H54 (cell line): Measurements from ENCODE around the gene GPATCH3.

Source experiments
- DNase-seq: peaks from one replicate; pipeline ENCODE4 v3.0.0; 2011; ENCODE audit warnings: low spot score, mixed read lengths; ENCODE audit not compliant: insufficient read length
- FAIRE-seq: peaks from 3 replicates; lab custom pipeline; 2011; peaks lifted over from hg19 to GRCh38; lab: Jason Lieb, UNC
- POLR2A ChIP-seq: IDR thresholded peaks from 2 replicates; pipeline ENCODE4 v1.6.1; 2011; ENCODE audit warnings: low read depth, mild to moderate bottlenecking, low read length

GPATCH3 gene

GRCh38 chr1:26864610-26865480 is 35.4 kb downstream of the GPATCH3 start:
- DNase-seq: peak; percentile 66
- TF ChIP-seq POLR2A: peak; percentile 98
- FAIRE-seq: peak; percentile 48

- no peak for TF ChIP-seq POLR2A
- no peak for DNase-seq
- no peak for FAIRE-seq
These were observed 36.6 kb downstream of the GPATCH3 start for GRCh38 chr1:26863685-26864077.

DNA sequence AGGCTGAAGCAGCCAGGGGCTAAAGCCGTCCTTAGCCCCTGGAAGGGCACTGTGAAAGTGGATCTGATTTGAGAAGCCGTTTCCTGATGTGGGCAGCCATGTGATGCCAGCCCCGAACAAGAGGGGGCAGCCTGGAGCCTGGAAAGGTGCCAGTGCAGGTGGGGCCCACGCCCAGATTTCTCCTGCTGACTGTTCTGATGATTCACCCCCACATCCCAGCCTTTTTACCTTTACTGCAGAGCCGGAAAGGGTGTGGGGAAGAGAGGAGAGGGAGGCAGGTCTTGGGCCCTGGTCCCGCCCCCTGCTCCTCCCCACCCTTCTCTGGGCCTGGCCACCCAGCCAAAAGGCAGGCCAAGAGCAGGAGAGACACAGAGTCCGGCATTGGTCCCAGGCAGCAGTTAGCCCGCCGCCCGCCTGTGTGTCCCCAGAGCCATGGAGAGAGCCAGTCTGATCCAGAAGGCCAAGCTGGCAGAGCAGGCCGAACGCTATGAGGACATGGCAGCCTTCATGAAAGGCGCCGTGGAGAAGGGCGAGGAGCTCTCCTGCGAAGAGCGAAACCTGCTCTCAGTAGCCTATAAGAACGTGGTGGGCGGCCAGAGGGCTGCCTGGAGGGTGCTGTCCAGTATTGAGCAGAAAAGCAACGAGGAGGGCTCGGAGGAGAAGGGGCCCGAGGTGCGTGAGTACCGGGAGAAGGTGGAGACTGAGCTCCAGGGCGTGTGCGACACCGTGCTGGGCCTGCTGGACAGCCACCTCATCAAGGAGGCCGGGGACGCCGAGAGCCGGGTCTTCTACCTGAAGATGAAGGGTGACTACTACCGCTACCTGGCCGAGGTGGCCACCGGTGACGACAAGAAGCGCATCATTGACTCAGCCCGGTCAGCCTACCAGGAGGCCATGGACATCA is 37.2 kb downstream of the GPATCH3 start, which contains the start of gene SFN:
SFN (plus strand) TSS at position 369 of the 904 bp plus-strand sequence; CDS start at position 433, 64 bp downstream.
- peak; percentile 81 for FAIRE-seq

GRCh38 chr1:26861889-26862378 is 38.3 kb downstream of the GPATCH3 start:
- peak; percentile 29 for DNase-seq
- no peak for FAIRE-seq
- no peak for TF ChIP-seq POLR2A

More for the DNA sequence above, 37.2 kb downstream of the GPATCH3 start, which contains the start of gene SFN:
- no peak for TF ChIP-seq POLR2A
- peak; percentile 50 for DNase-seq

GRCh38 chr1:26861286-26861701 is 39.0 kb downstream of the GPATCH3 start:
- FAIRE-seq (no peak), DNase-seq (peak; percentile 22)
- no peak for TF ChIP-seq POLR2A

- FAIRE-seq (no peak), DNase-seq (no peak)
- TF ChIP-seq POLR2A: no peak
These were observed 41.2 kb downstream of the GPATCH3 start for GRCh38 chr1:26858891-26859640.

GRCh38 chr1:26858160-26858559 is 42.1 kb downstream of the GPATCH3 start:
- no peak for DNase-seq
- no peak for TF ChIP-seq POLR2A
- FAIRE-seq: no peak

GRCh38 chr1:26857473-26858060 is 42.7 kb downstream of the GPATCH3 start:
- no peak for DNase-seq
- FAIRE-seq: no peak
- no peak for TF ChIP-seq POLR2A

DNA sequence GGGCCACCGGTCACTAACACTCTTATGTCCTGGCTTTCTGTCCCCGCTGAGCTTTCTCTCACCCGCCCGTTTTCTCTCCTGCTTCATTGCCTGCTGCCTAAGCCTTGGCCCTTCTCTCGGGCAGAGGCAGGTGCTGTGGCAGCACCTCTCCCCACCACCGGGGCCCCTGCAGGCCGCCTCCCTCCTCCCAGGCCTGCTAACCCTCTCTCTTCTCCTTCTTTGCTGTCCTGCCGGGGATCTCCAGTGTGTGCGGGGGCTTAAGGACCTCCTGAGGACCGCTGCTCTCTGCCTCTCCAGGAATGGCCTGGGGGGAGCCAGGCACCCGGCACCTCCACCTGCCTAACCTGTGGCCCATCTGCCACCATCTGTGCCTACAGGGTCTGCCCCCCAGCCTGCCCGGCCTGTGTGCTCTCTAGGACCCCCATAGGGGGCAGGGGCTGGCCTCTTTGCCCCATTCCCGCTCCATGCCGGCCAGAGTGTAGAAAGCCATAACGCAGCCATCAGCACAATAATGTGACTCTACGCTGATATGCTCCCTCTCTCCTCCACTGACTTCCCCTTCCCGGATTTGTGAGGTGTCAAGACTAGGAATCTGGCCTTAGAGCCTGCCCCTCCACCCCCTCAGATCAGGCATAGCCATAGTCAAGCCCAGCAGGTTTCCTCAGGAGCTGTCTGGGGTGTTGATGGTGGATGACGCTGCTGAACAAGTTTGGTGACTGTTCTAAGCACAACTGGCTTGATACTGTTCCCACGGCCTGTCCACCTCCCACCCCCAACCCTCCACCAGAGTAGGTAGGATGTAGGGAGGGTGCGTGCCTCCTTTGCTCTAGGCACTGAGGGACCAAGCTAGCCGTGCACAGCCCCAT is 43.4 kb downstream of the GPATCH3 start:
- DNase-seq (no peak), FAIRE-seq (no peak)
- no peak for TF ChIP-seq POLR2A

- TF ChIP-seq POLR2A: no peak
- no peak for FAIRE-seq
- DNase-seq: no peak
These were observed 44.1 kb downstream of the GPATCH3 start for GRCh38 chr1:26856181-26856580.

DNA sequence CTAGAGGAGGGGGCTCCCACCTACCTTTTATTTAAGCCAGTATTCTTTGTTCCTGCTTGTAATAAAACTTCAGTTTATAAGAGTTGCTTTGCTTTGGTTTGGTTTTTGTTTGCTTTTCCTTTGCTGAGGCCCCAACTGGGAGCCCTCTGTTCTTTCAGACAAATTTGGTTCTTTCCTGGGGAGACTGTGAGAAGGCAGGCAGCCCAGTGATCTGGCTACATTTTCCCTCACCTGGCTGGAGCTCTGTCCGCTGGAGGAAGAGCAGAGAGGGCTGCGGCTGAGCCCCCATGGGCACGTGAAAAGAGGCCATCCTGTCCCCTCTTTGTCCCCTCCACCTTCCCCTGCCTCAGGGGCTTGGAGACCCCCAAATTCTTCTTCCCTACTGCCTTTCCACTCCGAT is 44.6 kb downstream of the GPATCH3 start:
- TF ChIP-seq POLR2A: no peak
- DNase-seq (no peak), FAIRE-seq (no peak)

DNA sequence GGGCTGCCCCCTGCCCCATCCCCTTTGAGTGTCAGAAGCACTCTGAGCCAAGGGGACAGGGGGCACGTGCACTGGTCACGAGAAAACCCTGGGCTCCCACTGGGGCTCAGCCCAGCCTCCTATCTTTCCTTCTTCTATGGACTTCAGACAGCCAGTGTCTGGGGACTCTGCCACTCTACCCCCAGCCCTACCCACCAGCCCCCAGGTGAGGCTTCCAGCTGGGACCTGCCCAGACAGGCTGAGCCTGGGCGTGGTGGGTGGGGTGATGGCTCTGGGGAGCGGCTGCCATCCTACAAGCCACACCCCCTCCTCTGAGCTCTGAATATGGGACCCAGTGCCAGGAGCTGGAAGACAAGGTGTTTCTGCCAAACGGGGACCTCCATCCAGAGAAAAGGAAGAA is 45.4 kb downstream of the GPATCH3 start:
- no peak for DNase-seq
- TF ChIP-seq POLR2A: no peak
- no peak for FAIRE-seq
